ENCODE results near the gene CERS4.
"Not testable (repeated sequence)": the region's sequence is repeated elsewhere in the genome, so short reads cannot be mapped to it uniquely, and the experiment has no call there.

The CERS4 gene

GRCh38 chr19:8244442-8244841, 35.3 kb downstream of the CERS4 start:
- no peak overlapping the region for H3K4me3 ChIP-seq (ENCODE audit: low read depth, low read length)
- TF ChIP-seq CTCF (IDR thresholded peaks at IDR 0.05; ENCODE audit: borderline replicate concordance, insufficient read depth, low read depth, low read length) = no peak

GRCh38 chr19:8245869-8246835, 37.0 kb downstream of the CERS4 start:
- no peak overlapping the region for H3K4me3 ChIP-seq (ENCODE audit: low read depth, low read length)
- TF ChIP-seq CTCF (IDR thresholded peaks at IDR 0.05; ENCODE audit: borderline replicate concordance, insufficient read depth, low read depth, low read length) = no peak

GRCh38 chr19:8247129-8247890, 38.1 kb downstream of the CERS4 start:
- not testable (repeated sequence) for H3K4me3 ChIP-seq (ENCODE audit: low read depth, low read length)

DNA sequence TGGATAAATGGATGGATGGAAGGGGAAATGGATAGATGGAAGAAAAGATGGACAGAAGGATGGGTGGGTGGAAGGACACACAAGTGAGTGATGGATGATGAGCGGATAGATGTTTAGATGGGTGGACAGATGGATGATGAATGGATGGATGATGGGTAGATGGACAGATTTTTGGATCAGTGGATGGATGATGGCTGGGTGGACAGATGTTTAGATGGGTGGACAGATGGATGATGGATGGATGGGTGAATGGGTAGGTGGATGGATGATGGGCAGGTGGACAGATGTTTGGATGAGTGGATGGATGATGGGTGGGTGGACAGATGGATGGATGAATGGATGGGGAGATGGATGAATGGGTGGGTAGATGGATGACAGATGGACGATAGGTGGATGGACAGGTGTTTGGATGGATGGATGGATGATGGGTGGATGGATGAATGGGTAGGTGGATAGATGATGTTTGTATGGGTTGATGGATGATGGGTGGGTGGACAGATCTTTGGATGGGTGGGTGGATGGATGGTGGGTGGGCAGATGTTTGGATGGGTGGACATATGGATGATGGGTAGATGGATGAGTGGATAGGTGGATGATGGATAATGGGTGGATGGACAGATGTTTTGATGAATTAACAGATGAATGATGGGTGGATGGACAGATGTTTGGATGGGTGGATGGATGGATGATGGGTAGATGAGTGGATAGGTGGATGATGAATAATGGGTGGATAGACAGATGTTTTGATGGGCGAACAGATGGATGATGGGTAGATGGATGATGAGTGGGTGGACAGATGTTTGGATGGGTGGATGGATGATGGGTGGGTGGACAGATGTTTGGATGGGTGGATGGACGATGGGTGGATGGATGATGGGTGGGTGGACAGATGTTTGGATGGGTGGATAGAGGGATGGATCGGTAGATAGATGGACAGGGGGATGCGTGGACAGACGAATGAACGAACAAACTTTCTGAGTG, 39.5 kb downstream of the CERS4 start:
- TF ChIP-seq CTCF (IDR thresholded peaks at IDR 0.05; ENCODE audit: borderline replicate concordance, insufficient read depth, low read depth, low read length) = no peak
- H3K4me3 ChIP-seq (ENCODE audit: low read depth, low read length) = no peak overlapping the region

DNA sequence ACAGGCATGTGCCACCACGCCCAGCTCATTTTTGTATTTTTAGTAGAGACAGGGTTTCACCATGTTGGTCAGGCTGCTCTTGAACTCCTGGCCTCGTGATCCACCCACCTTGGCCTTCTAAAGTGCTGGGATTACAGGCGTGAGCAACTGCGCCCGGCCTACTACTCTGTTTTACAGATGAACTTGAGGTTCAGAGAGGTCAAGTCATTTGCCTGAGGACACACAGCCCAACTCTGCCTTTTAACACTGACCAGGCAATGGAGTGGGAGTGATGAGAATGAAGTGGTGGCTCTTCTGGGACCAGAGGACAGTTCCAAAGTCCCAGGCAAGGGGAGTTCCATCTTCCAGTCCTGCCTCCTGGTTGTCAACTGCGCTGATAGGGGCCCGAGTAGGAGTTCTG, 41.4 kb downstream of the CERS4 start:
- no peak overlapping the region for H3K4me3 ChIP-seq (ENCODE audit: low read depth, low read length)
- TF ChIP-seq CTCF (IDR thresholded peaks at IDR 0.05; ENCODE audit: borderline replicate concordance, insufficient read depth, low read depth, low read length) = no peak

GRCh38 chr19:8251025-8251472, 41.9 kb downstream of the CERS4 start:
- H3K4me3 ChIP-seq (ENCODE audit: low read depth, low read length) = no peak overlapping the region

More at GRCh38 chr19:8251025-8251472, 41.9 kb downstream of the CERS4 start:
- TF ChIP-seq CTCF (IDR thresholded peaks at IDR 0.05; ENCODE audit: borderline replicate concordance, insufficient read depth, low read depth, low read length) = no peak

Data from GM12875 (cell line).